ENCODE data around the gene SLC2A11.
"Not testable (repeated sequence)": the region's sequence is repeated elsewhere in the genome, so short reads cannot be mapped to it uniquely, and the experiment has no call there.

Gene SLC2A11

GRCh38 chr22:23901600-23901999, 43.9 kb downstream of the SLC2A11 start:
- FAIRE-seq (no peak), DNase-seq (ENCODE audit: extremely low spot score, insufficient read length, low read depth) (no peak)

- no peak for FAIRE-seq
- no peak for DNase-seq (ENCODE audit: extremely low spot score, insufficient read length, low read depth)
Observed at GRCh38 chr22:23903328-23903971, 45.8 kb downstream of the SLC2A11 start.

GRCh38 chr22:23904573-23905254, 47.0 kb downstream of the SLC2A11 start:
- DNase-seq (ENCODE audit: extremely low spot score, insufficient read length, low read depth) (no peak), FAIRE-seq (no peak)

GRCh38 chr22:23906641-23907040, 49.0 kb downstream of the SLC2A11 start:
- FAIRE-seq = no peak

GRCh38 chr22:23907423-23907822, 49.7 kb downstream of the SLC2A11 start:
- not testable (repeated sequence) for DNase-seq (ENCODE audit: extremely low spot score, insufficient read length, low read depth); FAIRE-seq

More at GRCh38 chr22:23906641-23907040, 49.0 kb downstream of the SLC2A11 start:
- DNase-seq (ENCODE audit: extremely low spot score, insufficient read length, low read depth) = no peak

GRCh38 chr22:23908587-23909205, 51.0 kb downstream of the SLC2A11 start:
- DNase-seq (ENCODE audit: extremely low spot score, insufficient read length, low read depth) = no peak
- FAIRE-seq = no peak

GRCh38 chr22:23909296-23909898, 51.7 kb downstream of the SLC2A11 start:
- FAIRE-seq (no peak), DNase-seq (ENCODE audit: extremely low spot score, insufficient read length, low read depth) (no peak)

GRCh38 chr22:23910496-23911190, 53.0 kb downstream of the SLC2A11 start:
- FAIRE-seq = no peak
- no peak for DNase-seq (ENCODE audit: extremely low spot score, insufficient read length, low read depth)

GRCh38 chr22:23911318-23911980, 53.8 kb downstream of the SLC2A11 start:
- DNase-seq (ENCODE audit: extremely low spot score, insufficient read length, low read depth) (no peak), FAIRE-seq (no peak)

- DNase-seq (ENCODE audit: extremely low spot score, insufficient read length, low read depth) (no peak), FAIRE-seq (no peak)
Observed at GRCh38 chr22:23912293-23912903, 54.7 kb downstream of the SLC2A11 start.

GRCh38 chr22:23913306-23913660, 55.6 kb downstream of the SLC2A11 start:
- peak; percentile 67 for FAIRE-seq
- no peak for DNase-seq (ENCODE audit: extremely low spot score, insufficient read length, low read depth)

GRCh38 chr22:23913661-23914353, 56.1 kb downstream of the SLC2A11 start:
- DNase-seq (ENCODE audit: extremely low spot score, insufficient read length, low read depth) (peak; percentile 97), FAIRE-seq (peak; percentile 99)

GRCh38 chr22:23915290-23915689, 57.6 kb downstream of the SLC2A11 start:
- DNase-seq (ENCODE audit: extremely low spot score, insufficient read length, low read depth) (no peak), FAIRE-seq (peak; percentile 9)

GRCh38 chr22:23920267-23920611, 62.6 kb downstream of the SLC2A11 start:
- DNase-seq (ENCODE audit: extremely low spot score, insufficient read length, low read depth); FAIRE-seq: not testable (repeated sequence)

- not testable (repeated sequence) for FAIRE-seq; DNase-seq (ENCODE audit: extremely low spot score, insufficient read length, low read depth)
Observed at GRCh38 chr22:23921586-23922201, 64.0 kb downstream of the SLC2A11 start.

GRCh38 chr22:23922921-23923320, 65.2 kb downstream of the SLC2A11 start:
- FAIRE-seq = no peak
- no peak for DNase-seq (ENCODE audit: extremely low spot score, insufficient read length, low read depth)

GRCh38 chr22:23925020-23925606, 67.4 kb downstream of the SLC2A11 start:
- FAIRE-seq (no peak), DNase-seq (ENCODE audit: extremely low spot score, insufficient read length, low read depth) (no peak)

GRCh38 chr22:23926561-23926960, 68.9 kb downstream of the SLC2A11 start:
- FAIRE-seq (no peak), DNase-seq (ENCODE audit: extremely low spot score, insufficient read length, low read depth) (no peak)
